HG03457 (cell line): ENCODE measurements around the gene OTX1.
"Not testable (repeated sequence)": the region's sequence is repeated elsewhere in the genome, so short reads cannot be mapped to it uniquely, and the experiment has no call there.

ENCODE experiments used
- ATAC-seq: cut with Tn5 transposase; IDR thresholded peaks from one replicate; pipeline ENCODE4 v1.9.1; 2021; ENCODE audit warnings: moderate number of reproducible peaks; ENCODE audit not compliant: unreplicated experiment

Gene OTX1

DNA sequence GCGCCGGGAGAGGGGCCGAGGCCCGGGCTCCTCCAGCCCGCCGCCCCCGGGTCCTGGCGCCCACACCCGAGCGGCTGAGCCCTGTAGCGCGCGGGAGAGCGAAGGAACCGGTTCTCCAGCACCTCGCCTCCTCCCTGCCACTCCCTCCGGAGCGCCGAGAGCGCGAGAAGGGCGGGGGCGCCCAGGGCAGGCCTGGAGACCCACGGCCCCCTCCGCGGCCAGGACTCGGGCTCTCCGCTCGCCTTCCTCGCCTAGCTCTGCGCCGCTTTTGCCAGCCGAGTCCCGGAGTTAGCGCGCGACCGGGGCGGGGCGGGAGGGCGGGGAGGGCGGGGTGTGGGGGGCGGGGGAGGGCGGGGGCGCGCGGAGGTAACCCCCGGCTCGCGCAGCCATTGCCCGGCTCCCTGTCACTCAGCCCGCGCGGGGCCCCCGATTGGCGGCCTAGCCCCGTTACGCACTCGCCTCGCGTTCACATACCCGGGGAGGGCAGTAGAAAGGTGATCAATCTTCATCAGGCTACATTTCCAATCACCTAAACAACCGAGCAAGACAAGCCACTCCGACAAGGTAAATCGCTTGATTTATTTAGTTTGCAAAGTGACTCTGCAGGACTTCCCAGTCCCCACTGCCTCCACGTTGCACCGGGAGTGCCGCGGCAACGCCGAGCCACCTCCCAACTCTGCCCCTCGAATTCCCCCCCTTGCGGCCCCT is at the start of gene OTX1:
OTX1 (plus strand) TSS at position 497 of the 708 bp plus-strand sequence. CDS start 2,161 bp downstream, outside the sequence.
- peak; percentile 76 for ATAC-seq

DNA sequence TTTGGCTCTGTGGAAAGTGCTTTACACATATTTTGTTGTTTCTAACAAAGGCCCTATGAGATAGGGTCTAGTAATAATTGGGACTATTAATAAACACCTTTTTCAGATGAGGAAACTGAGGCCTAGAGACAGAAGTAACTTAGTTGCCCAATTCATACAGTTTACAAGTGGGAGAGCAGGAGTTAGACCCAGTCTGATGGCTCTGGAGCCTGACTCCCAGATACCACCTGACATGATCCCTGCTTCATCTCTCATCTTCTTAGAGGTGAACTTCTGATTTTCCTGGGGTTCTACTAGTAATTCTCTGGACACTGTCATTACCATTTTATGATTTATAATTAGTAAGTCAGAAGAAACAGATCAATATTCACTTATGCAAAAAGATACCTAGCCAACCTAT is 49.1 kb upstream of the OTX1 start:
- ATAC-seq, result no peak

DNA sequence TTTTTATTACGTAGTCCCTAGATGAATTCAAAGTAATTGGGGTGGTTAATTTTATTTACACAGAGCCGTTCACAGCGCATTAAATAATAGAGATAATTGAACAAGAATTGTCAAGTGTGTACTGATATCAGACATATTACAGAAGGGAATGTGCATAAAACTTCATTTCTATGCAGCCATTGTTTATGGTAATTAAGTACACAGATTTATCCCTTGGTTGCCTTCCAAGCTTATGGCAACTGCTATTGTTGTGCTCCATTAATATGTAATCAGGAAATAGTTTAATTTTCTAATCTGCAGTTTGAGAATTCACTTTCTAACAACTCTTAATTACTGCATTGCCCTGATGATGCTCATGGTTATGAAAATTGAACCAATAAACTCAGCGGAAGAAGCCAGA is 47.3 kb upstream of the OTX1 start:
- ATAC-seq, result no peak

DNA sequence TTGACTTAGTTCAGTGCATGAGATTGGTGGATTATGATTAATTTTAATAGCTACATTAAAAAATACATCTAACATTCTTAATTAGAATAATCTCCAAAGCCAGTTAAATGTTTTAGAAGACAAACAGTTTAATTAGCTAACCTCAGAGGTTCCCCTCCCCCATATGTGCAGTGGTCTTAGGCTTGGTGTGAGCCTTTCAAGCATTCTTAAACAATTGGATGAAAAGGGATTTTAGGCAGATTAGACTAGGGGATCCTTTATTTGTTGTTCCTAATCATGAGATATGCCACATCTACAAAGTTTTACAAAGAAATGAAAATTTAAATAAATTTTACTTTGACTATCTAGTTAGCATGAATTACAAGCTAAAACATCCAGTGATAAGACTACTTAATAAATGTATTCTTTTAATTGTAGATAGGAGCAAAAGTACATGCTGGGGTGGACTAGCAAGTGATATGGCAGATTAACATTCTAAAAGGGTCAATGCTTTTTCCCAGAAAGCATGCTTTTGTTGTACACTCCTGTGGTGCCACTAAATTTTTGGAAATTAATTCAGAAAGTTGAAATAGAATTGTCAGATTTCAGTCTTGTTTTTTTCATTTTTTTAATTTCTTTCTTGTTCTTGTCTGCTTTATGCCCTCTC is 42.7 kb upstream of the OTX1 start:
- ATAC-seq, result no peak

DNA sequence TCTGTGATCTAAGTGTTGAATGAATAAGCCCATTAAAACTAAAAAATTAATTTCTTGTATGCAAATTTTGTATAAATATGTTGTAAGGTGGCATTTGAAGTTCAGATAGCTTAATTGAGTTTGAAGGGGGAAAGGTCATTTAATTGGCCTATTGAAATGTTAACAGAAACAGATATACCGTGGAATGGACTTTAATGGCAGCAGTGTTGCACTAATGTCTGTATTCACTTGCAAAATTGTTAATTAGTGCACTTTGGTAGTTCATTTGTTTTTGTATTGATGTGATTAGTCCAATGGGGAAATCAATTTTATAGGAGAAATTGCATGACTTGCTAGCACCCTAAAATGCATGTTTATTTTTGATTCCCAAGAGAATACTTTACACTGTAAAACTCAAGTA is 41.8 kb upstream of the OTX1 start:
- ATAC-seq, result no peak

DNA sequence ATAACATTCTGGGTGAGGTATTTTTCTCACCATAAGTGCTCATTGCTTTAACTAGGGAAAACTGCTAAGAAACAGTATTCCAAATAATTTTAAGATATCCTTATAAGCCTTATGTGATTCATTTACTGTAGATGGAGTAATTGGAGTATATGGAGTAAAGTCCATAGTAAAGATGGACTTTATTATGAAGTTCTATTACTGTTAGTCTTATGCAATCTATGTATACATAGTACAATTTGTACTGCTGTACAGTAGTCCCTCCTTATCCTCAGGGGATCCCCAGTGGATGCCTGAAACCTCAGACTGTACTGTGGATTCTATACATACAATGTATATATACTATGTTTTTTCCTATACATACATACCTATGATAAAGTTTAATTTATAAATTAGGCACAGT is 41.1 kb upstream of the OTX1 start:
- no peak for ATAC-seq

DNA sequence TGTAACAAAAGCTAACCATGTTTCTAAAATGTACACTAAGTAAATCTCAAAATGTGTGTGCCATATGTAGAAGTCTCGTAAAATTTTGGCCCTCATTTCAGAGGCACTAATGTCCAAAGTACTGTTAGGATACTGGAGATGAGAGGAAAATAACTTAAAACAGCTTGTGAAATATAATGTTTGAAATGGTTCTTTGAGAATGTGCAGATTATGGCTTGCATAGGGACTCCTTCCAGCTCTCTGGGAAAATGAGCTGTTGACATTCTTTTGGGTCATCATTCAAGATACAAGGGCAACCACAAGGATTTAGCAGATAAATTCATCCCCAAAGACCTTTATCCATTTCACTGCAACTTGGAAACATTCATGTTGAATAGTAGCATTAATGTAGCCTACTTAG is 38.1 kb upstream of the OTX1 start:
- no peak for ATAC-seq

DNA sequence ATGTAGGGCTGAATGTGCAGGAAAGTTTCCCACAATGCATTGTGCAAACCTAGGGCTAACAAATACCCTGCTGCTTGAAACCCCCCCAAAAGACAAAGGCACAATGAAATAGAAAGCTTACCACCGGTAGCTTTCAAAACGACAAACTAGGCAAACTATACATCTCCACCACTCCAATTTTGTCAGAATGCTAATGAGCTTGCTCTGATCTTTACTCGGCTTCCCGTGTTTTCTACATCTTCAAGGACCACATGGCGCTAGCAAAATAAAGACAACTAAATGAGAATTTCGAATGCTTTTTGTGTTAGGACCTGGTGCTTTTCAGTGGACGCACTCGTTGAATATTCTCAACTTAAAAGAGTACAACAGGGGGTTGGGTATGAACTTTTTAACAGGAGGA is 37.2 kb upstream of the OTX1 start:
- ATAC-seq, result no peak

DNA sequence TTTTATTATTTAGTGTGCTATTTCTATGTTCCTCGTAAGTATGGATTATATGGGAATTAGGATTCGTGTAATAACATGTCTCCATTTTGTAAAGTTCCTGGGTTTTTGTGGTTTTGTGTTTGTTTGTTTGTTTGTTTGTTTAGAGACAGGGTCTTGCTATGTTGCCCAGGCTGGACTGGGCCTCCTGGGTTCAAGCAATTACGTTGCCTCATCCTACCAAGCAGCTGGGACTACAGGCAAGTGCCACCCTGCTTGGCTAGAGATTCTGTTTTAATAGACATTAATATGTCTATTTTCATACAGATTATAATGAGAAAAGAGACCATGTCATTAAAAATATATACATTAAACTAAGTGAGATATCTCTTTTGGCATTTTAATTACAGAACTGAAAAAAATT is 35.2 kb upstream of the OTX1 start:
- no peak for ATAC-seq

DNA sequence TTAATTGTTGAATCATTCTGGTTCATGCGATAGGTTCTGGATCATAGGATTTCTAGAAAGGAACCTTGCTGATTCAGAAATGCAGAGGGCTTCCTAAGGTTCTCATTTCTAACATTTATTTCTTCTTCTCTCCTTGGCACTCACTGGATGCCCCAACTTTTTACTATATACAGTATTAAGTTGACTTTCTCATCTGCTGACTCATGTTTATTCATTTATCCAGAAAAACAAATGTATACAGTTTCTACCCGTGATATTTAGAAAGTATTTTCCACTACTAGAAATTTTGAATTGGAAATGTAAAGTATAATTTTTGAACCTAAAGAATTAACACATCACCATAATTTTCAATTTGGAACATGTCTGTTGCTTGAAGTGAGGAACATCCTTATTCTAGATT is 32.2 kb upstream of the OTX1 start:
- no peak for ATAC-seq

DNA sequence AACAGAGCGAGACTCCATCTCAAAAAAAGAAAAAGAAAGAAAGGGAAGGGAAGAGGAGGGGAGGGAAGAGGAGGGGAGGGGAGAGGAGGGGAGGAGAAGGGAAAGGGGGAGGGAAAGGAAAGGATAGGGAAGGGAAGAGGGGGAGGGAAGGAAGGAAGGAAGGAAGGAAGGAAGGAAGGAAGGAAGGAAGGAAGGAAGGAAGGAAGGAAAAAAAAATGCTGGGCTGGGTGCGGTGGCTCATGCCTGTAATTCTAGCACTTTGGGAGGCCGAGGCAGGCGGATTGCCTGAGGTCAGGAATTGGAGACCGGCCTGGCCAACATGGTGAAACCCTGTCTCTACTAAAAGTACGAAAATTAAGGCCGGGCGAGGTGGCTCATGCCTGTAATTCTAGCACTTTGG is 30.9 kb upstream of the OTX1 start:
- not testable (repeated sequence) for ATAC-seq

DNA sequence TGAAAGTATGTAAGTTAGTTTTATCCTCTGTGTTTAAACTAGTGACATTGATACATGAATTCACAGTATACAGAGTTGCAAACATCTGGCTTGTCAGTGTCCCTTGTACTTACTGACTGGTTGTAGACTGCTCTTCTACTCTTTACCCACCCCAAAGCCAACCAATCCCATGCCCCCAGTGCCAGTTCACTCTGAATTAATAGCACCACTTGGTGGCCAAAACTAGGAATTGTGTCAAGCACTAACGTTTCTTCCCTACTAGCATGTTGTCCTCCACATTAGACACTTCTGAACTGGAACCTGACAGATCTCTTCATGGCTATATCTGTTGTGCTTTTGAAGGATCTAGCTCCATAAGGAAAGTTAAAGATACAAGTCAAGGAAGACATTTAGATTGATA is 27.2 kb upstream of the OTX1 start:
- ATAC-seq, result no peak

DNA sequence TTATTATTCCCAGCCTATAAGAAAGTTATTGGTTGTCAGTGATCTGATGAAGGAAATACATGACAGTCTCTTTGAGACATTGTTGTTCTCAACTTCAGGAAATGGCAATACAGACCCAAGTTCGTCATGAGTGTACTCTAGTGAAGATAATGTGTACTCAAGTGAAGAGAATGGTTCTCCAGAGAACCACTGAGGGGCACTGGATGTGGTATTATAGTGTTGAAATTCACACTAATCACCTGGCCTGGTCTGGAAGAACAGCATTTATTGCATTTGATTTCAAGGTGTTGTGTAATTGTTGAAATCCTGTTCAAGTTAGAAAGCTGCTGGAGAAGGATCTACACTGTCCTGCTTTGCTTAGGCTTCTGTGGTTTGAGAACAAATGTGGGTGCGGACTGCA is 23.4 kb upstream of the OTX1 start:
- no peak for ATAC-seq

DNA sequence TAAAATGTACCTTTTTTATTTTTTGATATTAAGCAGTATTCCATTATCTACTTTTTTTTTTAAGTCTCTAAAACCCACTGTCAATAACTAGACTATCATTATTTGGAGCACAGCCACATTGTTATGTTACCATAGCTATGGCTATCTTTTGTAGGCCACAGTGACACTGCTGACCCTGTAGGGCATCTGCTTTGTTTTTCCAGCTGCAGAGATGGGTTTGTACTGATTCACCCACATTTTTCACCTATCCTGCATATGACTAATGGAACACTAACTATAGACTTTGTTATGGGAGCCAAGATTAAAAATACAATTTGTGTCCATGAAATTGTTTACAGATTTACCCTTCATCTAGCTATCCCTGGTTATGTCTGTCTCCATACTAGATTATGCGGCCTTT is 21.6 kb upstream of the OTX1 start:
- no peak for ATAC-seq

DNA sequence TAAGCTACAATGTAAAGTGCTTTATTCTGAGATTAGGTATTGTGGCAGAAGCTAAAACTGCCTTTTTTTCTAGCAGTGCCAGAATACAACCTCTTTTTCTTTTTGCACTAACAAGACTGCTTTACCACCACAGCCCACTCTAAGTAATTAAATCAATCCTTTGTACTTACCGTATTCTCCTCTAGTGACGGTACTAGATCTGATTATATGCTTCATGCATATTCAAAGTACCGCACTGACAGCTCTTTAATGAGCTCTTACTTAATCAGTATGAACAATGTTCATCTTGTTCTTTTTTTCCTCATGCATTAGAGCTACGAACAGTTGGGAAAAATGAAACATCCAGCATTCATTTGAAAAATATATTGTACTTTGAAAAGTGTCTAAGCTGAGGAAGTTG is 16.1 kb upstream of the OTX1 start:
- ATAC-seq, result no peak

DNA sequence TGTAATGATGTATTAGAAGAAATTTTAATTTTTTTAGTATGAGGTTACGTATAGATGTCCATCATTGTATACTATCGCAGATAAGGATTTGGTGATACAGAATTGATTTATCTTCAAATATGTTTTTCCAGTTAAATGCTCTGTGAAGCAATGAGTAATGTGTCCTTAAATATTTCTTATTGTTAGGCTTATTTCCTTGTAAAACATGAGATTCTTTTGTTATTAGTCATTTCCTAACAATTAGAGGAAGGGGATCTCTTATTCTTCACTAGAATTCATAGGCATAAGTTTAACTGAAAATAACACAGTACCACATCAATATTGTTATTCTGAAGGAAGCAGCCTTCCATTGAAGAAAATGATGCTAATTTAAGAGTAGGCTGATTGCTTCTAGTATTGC is 15.5 kb upstream of the OTX1 start:
- no peak for ATAC-seq

DNA sequence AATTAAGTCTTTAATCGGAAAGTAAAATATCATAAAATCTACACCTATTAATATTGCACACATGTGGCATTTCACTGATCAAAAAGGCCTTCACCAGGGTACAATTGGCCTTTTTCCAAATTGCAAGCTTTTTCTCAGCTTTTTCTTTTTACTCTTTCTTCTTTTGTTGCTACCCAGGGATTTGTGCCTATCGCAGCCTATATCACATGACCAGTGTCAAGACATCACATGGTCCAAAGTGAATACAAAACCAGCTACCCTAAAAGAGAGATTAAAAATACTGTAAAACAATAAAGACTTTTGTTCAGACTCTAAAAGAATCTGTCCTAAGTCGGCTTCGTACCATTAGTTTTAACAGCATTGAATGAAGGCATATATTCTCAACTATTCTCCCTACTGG is 15.0 kb upstream of the OTX1 start:
- ATAC-seq, result no peak

DNA sequence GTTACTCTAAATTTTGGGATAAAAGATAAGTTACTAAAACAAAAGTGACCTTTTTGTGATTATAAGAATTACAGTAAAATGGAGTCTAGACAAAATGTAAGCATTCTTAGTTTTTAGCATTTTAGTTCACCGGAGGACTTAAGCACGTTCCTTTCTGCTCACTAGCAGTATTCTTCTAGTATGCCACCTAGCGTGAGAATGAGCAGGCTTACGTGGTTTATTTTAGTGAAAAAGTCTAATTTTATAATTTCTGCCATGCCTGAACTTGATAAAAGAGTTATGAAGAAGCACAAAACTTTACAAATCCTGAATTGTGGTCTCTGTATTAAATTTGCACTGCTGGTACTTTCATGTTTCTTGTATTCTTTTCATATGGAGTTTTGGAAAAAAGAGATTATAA is 12.6 kb upstream of the OTX1 start:
- no peak for ATAC-seq

DNA sequence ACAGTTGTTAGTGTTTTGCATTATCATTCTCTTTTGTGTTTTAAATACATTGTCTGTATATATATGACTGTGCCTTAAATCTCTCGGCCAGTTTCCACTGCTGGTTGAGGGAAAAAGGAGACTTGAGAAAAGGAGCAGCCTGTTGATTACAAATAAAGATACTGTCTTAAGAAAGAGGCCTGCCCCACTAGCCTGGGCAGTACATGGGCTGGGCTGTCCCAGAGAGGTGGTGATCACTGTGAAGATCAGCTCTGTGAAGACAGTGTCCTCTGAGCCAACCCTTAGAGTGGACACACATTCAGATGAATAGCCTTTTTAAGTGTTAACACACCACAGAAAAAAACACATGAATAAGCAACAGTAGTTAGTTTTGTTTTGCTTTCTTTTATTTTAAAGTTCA is 10.0 kb upstream of the OTX1 start:
- ATAC-seq, result no peak

DNA sequence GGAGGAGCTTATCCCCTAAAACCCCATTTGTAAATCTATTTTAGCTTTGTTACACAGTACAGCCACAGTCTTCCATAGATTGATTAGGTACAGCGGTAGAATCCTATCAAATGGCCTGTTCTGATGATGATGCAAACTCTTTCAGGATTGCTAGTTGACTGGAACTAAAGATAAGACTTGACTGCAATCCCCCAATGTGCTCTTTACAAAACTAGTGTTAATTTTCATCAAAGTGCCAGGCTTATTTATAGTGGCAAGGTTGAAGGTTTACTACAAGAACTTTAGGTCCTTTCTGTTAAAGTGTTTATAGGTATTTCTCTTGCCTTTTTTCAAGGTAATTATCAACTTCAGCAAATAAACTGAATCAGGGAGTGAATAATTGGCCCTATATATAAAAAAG is 9.0 kb upstream of the OTX1 start:
- no peak for ATAC-seq

DNA sequence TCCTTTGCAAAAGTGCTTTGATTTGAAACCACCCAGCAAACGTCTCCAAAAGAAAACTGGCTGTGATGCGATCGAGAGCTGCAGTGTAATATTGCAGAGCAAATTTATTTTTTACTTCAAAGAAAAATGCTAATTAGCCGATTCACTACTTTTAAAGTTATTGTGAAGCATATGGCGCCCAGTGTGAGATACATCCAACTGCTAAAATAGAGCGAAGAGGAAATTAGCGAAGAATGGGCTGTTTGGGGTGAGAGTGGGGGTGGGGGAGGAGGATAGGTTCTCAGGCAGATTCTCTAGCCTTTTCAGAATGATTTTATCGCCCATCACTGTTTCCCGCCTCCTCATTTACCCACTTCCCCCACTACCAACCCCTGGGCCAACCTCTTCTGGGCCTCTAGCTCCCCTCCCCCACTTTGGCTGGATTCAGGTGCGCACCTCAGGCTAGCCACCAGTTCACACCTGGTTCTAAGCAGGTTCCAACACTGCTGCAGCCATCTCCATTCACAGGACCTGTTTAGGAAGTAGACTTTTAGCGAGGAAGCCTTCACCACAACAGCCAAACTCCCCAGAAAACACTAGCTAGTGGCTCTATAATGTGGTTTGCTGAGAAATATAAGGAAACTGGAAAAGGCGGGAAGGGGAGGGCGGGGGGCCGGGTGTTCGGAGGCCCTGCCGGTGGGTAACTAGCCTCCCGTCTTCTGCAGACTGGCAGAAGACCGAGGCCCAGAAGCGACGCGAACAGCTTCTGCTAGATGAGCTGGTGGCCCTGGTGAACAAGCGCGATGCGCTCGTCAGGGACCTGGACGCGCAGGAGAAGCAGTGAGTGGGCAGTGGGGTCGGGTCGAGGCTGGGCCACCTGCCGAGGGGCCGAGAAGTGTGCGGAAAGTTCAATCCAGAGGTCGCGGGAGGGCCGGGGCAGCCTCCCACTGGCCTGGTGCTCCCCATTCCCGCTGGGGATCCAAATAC is 6.0 kb upstream of the OTX1 start:
- ATAC-seq, result no peak

DNA sequence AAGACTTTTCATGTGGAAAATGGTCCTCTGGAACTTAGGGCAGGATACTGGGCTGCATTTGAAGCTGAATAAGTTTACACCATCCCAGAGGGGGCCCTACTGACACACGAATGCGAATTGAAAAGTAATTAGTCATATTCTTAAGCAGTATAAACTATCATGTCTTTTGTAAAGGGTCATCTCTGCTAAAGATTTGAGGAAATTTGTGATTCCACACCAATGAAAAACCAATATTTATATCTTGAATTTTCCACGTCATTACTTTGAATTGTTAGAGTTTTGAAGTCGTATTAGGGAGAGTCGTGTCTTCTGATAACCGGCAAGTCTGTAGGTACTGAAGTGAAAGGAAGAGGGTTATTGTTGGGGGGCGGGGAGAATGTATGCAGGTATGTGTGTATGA is 4.1 kb upstream of the OTX1 start:
- ATAC-seq, result no peak
